Upper lobe of right lung (tissue), 1 donor: Measurements from ENCODE around the gene NRP1. TPM values are rescaled to one million over a fixed set of nuclear protein-coding genes. Genes with fewer than 3 reads are reported as not detected.

Source experiments
- ATAC-seq: fragments of 200-7000 bp; cut with Tn5 transposase; one replicate; pipeline ENCODE4 v1.9.1; 2020; ENCODE audit warnings: mild to moderate bottlenecking, moderate library complexity
- DNase-seq: peaks from one replicate; pipeline ENCODE4 v3.0.0-alpha.2; 2020
- H3K27ac ChIP-seq: fragments of 200-600 bp; one replicate; pipeline ENCODE4 v1.8.0; 2022
- H3K27me3 ChIP-seq: fragments of 200-600 bp; one replicate; pipeline ENCODE4 v1.8.0; 2022; ENCODE audit warnings: mild to moderate bottlenecking
- H3K36me3 ChIP-seq: fragments of 200-600 bp; one replicate; pipeline ENCODE4 v1.8.0; 2022
- H3K4me1 ChIP-seq: fragments of 200-600 bp; one replicate; pipeline ENCODE4 v1.8.0; 2022
- H3K4me3 ChIP-seq: fragments of 200-600 bp; one replicate; pipeline ENCODE4 v1.8.0; 2022; ENCODE audit warnings: mild to moderate bottlenecking
- H3K9me3 ChIP-seq: fragments of 200-600 bp; one replicate; pipeline ENCODE4 v1.8.0; 2022
- intact Hi-C: fragments of 100-400 bp; cut with DNase I; formaldehyde crosslinking; loops from one replicate; pipeline ENCODE4 v1.11.0; 2022
- total RNA-seq: library from RNA; stranded (reverse); fragmentation: NEBNext Ultra II Directional; extraction: Animal tissue kit (Norgen Biotek cat#: 25700); gene quantifications from one replicate; pipeline ENCODE4 v1.2.1, GENCODE V29; 2021
- TF ChIP-seq, protein P1 (sequence below): fragments of 200-600 bp; IDR thresholded peaks from one replicate; pipeline ENCODE4 v1.8.0; 2022; ENCODE audit warnings: antibody characterized with exemption
- donor health status: DM: no; HTN: yes; CAD: no; lungs with severe emphysema.

Gene NRP1
- total RNA-seq, 1 donor from 2014 or later = 139 TPM

DNA sequence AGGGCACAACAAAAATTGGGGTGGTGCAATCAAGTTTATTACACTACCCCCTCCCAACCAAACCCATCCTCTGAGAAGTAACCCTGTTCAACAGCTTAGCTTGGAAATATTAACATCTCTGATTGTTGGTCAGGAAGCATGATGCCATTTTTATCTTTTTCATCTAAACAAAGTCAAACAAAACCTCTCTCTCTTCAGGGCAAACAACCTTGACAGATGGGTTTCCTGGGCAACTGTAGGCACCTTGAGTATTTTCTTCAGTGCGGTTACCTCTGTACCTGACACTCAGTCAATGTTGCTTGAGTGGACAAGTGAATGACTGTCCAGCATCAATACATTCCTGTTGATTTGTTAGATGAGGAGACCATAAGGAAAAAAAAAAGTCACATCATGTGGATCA is 183.6 kb downstream of the NRP1 start:
- Histone ChIP-seq H3K27ac (no peak overlapping the region), H3K27me3 (no peaks in the 10 kb centered on the region), H3K4me1 (peaks cover 15% of the 10 kb centered on the region), H3K4me3 (no peak overlapping the region), H3K36me3 (no peaks in the 10 kb centered on the region), H3K9me3 (no peaks in the 10 kb centered on the region)
- DNase-seq = no peak
- TF ChIP-seq, protein P1, sequence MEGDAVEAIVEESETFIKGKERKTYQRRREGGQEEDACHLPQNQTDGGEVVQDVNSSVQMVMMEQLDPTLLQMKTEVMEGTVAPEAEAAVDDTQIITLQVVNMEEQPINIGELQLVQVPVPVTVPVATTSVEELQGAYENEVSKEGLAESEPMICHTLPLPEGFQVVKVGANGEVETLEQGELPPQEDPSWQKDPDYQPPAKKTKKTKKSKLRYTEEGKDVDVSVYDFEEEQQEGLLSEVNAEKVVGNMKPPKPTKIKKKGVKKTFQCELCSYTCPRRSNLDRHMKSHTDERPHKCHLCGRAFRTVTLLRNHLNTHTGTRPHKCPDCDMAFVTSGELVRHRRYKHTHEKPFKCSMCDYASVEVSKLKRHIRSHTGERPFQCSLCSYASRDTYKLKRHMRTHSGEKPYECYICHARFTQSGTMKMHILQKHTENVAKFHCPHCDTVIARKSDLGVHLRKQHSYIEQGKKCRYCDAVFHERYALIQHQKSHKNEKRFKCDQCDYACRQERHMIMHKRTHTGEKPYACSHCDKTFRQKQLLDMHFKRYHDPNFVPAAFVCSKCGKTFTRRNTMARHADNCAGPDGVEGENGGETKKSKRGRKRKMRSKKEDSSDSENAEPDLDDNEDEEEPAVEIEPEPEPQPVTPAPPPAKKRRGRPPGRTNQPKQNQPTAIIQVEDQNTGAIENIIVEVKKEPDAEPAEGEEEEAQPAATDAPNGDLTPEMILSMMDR = no peak
- intact Hi-C loops = no loop called here
- no peak for ATAC-seq

DNA sequence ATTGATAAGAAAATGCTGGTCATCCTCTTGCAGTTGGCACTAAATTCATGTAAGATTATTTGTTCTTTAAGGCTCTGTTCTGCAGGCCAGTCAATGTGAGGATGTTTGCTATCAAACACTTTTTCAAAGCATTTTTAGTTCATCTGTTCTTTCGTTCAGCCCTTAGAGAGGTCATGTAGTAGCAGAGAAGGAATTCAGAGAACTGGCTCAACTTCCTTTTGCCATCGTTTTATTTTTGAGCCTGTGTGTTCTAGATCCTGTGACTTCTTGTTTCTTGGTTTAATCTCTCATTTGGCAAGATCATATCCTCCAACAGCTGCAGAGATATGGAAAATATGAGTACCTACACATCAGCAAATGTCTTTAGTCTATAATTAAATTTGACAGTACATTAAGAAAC is 184.3 kb downstream of the NRP1 start:
- TF ChIP-seq, protein P1 = no peak
- H3K36me3 ChIP-seq = no peaks in the 10 kb centered on the region
- no peaks in the 10 kb centered on the region for H3K27me3 ChIP-seq
- ATAC-seq (no peak), DNase-seq (no peak)
- intact Hi-C loops = no loop called here
- H3K4me3 ChIP-seq = no peak overlapping the region
- H3K4me1 ChIP-seq = peaks cover 9% of the 10 kb centered on the region
- H3K9me3 ChIP-seq = no peaks in the 10 kb centered on the region
- no peak overlapping the region for H3K27ac ChIP-seq

DNA sequence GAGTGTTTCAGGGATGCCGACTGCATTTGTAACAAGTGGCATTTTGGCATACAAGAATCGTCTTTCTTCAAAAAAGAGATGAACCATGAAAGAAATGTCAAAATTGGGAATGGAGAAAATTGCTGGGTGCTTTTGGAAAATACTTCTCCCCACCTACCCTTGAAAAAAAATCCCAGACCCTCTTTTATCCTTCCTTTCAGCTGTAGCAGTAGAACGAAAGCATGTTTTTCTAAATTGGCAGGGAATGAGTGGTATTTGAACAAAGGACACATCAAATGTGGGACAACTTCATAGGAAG is 187.5 kb downstream of the NRP1 start:
- ATAC-seq (no peak), DNase-seq (no peak)
- intact Hi-C loops = no loop called here
- Histone ChIP-seq H3K4me1 (no peaks in the 10 kb centered on the region), H3K4me3 (no peak overlapping the region), H3K9me3 (no peaks in the 10 kb centered on the region), H3K36me3 (no peaks in the 10 kb centered on the region), H3K27me3 (no peaks in the 10 kb centered on the region), H3K27ac (no peak overlapping the region)
- TF ChIP-seq, protein P1 = no peak

DNA sequence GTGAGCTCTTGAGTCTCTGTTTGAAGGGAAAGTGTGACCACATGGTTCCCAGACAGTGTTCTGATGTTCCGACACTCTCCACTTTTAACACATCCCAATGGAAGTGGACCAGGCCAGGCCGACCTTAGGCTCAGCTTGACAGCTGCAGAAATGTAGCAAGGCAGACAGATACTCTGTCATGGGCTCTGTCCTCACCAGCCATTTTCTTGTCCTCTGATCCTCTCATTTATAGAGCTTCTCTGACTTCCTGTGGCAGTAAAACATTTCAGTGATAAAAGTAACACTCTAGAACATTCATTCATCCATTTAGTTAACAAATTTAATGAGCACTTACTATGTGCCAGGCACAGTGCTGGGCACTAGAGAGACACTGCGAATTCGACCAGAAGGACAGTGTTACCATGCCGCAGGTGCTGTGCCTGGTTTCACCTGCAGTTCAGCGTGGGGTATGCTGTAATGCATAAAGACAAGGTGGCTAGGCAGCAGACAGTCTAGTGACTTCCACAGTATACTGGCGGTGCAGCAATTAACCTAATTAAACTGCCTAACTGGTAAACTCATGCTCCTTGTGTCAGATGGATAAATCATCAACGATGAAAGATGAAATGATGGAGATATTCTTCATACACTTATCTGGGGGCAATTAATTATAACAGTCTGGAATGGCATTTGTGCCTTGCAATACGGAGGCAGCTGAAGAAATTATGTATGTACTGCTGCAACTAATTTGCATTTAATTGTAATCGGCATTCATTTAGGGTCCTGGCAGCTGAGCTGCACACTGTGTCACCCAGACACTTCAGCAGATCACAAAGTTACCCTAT is 188.1 kb downstream of the NRP1 start:
- intact Hi-C loops = no loop called here
- Histone ChIP-seq H3K27me3 (no peaks in the 10 kb centered on the region), H3K36me3 (no peaks in the 10 kb centered on the region), H3K4me1 (no peaks in the 10 kb centered on the region), H3K4me3 (no peak overlapping the region), H3K27ac (no peak overlapping the region), H3K9me3 (no peaks in the 10 kb centered on the region)
- DNase-seq (no peak), ATAC-seq (no peak)
- TF ChIP-seq, protein P1 = no peak

DNA sequence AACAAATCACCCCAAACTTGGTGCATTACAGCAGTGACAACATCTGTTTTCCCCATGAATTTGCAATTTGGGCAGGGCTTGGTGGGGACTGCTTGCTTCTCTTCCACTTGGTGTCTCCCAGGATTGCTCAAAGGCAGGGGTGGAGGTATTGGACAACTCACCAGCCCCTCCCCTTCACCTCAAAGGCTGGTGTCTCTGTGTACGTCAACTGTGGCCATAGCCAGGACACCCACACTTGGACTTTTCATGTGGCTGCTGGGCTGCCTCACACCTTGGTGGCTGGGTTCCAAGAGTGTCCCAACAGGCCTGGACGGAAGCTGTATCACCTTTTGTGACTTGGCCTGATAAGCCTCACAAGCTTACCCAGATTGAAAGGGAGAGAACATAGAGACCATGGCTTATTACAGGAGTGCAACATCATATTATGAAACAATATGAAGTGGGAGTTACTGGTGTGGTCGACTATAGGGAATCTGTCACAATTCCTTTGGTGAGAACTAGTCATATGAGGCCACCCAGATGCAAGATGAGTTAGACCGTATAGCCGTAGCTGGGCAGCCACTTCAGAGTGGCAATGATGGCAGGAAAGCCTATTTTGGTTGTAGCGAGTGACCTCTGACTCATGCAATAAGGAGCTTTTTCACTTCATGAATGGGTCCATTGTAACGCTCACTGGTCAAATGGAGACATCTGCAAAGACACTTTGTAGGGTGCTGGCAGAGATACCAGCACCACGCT is 188.8 kb downstream of the NRP1 start:
- Histone ChIP-seq H3K27me3 (no peaks in the 10 kb centered on the region), H3K4me1 (no peaks in the 10 kb centered on the region), H3K9me3 (no peaks in the 10 kb centered on the region), H3K27ac (no peak overlapping the region), H3K4me3 (no peak overlapping the region), H3K36me3 (no peaks in the 10 kb centered on the region)
- ATAC-seq = peak; percentile 56
- intact Hi-C loops = no loop called here
- no peak for DNase-seq
- TF ChIP-seq, protein P1 = no peak
